ENCODE measurements around the gene LRP3.
A peak's percentile ranks its signal among the peaks of the same experiment; 100 is the strongest.

The LRP3 gene

DNA sequence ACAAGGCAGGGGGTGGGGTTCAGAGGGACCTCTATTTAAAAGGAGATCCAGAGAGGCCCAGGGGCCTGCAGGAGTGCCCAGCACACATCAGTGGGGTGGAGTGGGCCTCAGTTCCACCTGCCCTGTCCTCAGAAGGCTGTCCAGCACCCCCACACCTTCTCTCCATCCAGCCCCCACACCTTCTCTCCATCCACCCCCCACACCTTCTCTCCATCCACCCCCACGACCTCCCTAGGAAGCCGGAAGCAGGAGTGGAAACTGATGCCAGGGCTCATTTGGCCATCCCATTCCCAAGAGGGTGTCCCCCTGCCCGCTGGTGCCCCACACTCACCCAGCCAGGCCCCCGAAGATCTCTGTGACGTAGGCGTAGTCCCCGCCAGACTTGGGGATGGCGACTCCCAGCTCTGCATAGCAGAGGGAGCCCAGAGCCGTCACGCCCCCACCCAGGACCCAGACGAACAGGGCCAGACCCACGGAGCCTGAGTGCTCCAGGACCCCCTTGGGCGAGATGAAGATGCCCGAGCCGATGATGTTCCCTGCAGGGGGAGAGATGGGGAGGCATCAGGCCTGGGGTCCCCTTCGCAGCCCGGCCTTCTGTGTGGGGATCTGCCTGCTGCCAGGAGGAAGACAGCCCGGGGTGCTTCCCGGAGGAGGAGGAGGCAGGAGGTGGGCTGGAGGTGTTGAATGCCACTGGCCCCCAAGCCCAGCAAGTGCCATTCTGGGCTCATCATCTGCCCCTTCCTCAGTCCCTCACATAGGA is 21.5 kb downstream of the LRP3 start:
- Histone ChIP-seq H3K79me2 (ENCODE audit: insufficient read depth, low read depth) (no peaks in the 10 kb centered on the region), H4K20me1 (ENCODE audit: insufficient read depth) (no peaks in the 10 kb centered on the region), H3K9ac (no peak overlapping the region), H3K36me3 (ENCODE audit: insufficient read depth) (no peaks in the 10 kb centered on the region), H3K27me3 (ENCODE audit: insufficient read depth, low read depth) (peaks cover 34% of the 10 kb centered on the region), H3K4me3 (IDR thresholded peaks at IDR 0.05; ENCODE audit: insufficient read depth, low read depth, low read length) (no peak overlapping the region), H3K4me1 (ENCODE audit: low read depth, poor library complexity, severe bottlenecking) (no peaks in the 10 kb centered on the region), H3K4me2 (no peak overlapping the region), H2AFZ (ENCODE audit: low read depth) (no peak overlapping the region), H3K27ac (no peak overlapping the region)
- TF ChIP-seq CTCF (conservative IDR thresholded peaks at IDR 0.05; ENCODE audit: low read depth, low read length), result no peak

GRCh38 chr19:33216198-33216830 is 22.2 kb downstream of the LRP3 start:
- Histone ChIP-seq H3K36me3 (ENCODE audit: insufficient read depth) (no peaks in the 10 kb centered on the region), H3K4me1 (ENCODE audit: low read depth, poor library complexity, severe bottlenecking) (no peaks in the 10 kb centered on the region), H3K79me2 (ENCODE audit: insufficient read depth, low read depth) (no peaks in the 10 kb centered on the region), H3K27ac (no peak overlapping the region), H2AFZ (ENCODE audit: low read depth) (no peak overlapping the region), H3K4me3 (IDR thresholded peaks at IDR 0.05; ENCODE audit: insufficient read depth, low read depth, low read length) (no peak overlapping the region), H3K9ac (no peak overlapping the region), H3K4me2 (no peak overlapping the region), H4K20me1 (ENCODE audit: insufficient read depth) (no peaks in the 10 kb centered on the region), H3K27me3 (ENCODE audit: insufficient read depth, low read depth) (peaks cover 38% of the 10 kb centered on the region)
- no peak for TF ChIP-seq CTCF (conservative IDR thresholded peaks at IDR 0.05; ENCODE audit: low read depth, low read length)

DNA sequence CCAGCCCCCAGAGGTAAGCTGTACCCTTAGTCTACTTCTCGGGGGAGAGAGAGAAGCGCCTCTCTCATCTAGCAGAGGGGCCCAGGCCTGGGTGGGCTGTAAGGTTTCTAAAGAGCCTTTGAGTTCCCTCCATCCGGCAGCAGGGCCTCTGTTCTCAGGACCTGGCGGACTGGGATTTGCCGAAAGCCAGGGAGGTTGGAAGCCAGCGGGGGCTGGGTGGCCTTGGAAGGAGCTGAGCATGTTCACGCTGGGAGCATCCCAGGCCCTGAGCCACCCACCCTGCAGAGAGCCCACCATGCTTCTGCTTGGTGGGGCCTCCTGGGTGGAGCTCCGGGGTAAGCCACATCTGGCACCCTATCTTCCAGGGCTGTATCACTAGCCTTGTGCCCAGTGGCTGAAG is 23.8 kb downstream of the LRP3 start:
- Histone ChIP-seq H3K27me3 (ENCODE audit: insufficient read depth, low read depth) (peaks cover 42% of the 10 kb centered on the region), H3K4me1 (ENCODE audit: low read depth, poor library complexity, severe bottlenecking) (no peaks in the 10 kb centered on the region), H4K20me1 (ENCODE audit: insufficient read depth) (no peaks in the 10 kb centered on the region), H3K27ac (no peak overlapping the region), H3K36me3 (ENCODE audit: insufficient read depth) (no peaks in the 10 kb centered on the region), H2AFZ (ENCODE audit: low read depth) (no peak overlapping the region), H3K9ac (no peak overlapping the region), H3K4me2 (no peak overlapping the region), H3K4me3 (IDR thresholded peaks at IDR 0.05; ENCODE audit: insufficient read depth, low read depth, low read length) (no peak overlapping the region), H3K79me2 (ENCODE audit: insufficient read depth, low read depth) (no peaks in the 10 kb centered on the region)
- no peak for TF ChIP-seq CTCF (conservative IDR thresholded peaks at IDR 0.05; ENCODE audit: low read depth, low read length)

DNA sequence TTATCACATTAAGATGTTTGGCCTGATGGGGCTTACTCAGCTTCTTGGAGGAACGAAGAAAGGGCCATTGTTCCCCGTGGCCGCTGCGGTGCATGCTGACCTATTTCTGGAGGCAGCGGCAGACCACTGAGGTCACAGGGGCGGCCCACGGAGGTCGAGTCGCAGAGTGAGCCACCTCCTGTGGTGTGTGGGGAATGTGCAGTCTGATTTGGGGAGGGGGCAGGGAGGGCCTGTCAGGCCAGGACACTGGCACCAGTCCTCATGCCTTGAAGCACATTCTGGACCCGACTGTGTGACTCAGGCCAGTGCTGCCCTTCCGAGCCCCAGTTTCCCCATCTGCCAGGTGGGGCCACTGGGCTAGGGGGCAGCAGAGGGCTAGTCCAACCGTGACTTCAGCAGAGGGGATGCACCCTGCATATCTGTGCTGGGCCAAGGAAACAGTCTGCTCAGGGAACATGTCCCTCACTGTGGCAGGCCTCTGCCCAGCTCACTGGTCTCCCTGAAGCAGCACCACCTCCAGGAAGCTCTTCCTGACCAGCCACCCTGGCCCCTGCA is 25.2 kb downstream of the LRP3 start:
- Histone ChIP-seq H3K27me3 (ENCODE audit: insufficient read depth, low read depth) (peaks cover 33% of the 10 kb centered on the region), H3K4me3 (IDR thresholded peaks at IDR 0.05; ENCODE audit: insufficient read depth, low read depth, low read length) (no peak overlapping the region), H3K4me2 (no peak overlapping the region), H3K9ac (no peak overlapping the region), H3K4me1 (ENCODE audit: low read depth, poor library complexity, severe bottlenecking) (no peaks in the 10 kb centered on the region), H3K27ac (no peak overlapping the region), H3K79me2 (ENCODE audit: insufficient read depth, low read depth) (no peaks in the 10 kb centered on the region), H2AFZ (ENCODE audit: low read depth) (no peak overlapping the region), H4K20me1 (ENCODE audit: insufficient read depth) (no peaks in the 10 kb centered on the region), H3K36me3 (ENCODE audit: insufficient read depth) (no peaks in the 10 kb centered on the region)
- peak; percentile 30; the same call in 1 of the 2 replicates for TF ChIP-seq CTCF (conservative IDR thresholded peaks at IDR 0.05; ENCODE audit: low read depth, low read length)
